Transverse colon (tissue), 4 donors: ENCODE results near the gene MRNIP. TPM values are rescaled to one million over a fixed set of nuclear protein-coding genes. Genes with fewer than 3 reads are reported as not detected.
A peak's percentile ranks its signal among the peaks of the same experiment; 100 is the strongest.

Experiments
- DNase-seq: peaks from one replicate; pipeline ENCODE4 v3.0.0-alpha.2; 2019
- H3K27ac ChIP-seq, 4 donors: fragments of 200-600 bp; sonication (generic); 2 replicates each; pipeline ENCODE4 v1.5.1; 2016 to 2018; ENCODE audit warnings: inconsistent platforms in 4 of 4
- H3K27me3 ChIP-seq: fragments of 200-600 bp; sonication (generic); 2 replicates; pipeline ENCODE4 v1.5.1; 2017; ENCODE audit warnings: inconsistent platforms
- H3K36me3 ChIP-seq, 4 donors: fragments of 200-600 bp; sonication (generic); 2 replicates each; pipeline ENCODE4 v1.5.1; 2017 to 2019; ENCODE audit warnings: inconsistent platforms in 4 of 4
- H3K4me1 ChIP-seq, 4 donors: fragments of 200-600 bp; sonication (generic); 2 replicates each; pipeline ENCODE4 v1.5.1; 2017 to 2020; ENCODE audit warnings: inconsistent platforms in 4 of 4
- H3K4me3 ChIP-seq, 4 donors: fragments of 200-600 bp; sonication (generic); 1 replicate in 1 of 4; 2 replicates in 3 of 4; pipeline versions ENCODE4 v1.5.1 to v1.6.1; 2017 to 2019; ENCODE audit warnings: inconsistent platforms in 4 of 4
- H3K9me3 ChIP-seq, 2 donors: fragments of 200-600 bp; sonication (generic); 2 replicates each; pipeline ENCODE4 v1.5.1; 2017 to 2019; ENCODE audit warnings: inconsistent platforms in 2 of 2
- CTCF ChIP-seq, 5 experiments: fragments of 200-600 bp in 3 of 5; fragments of 450-650 bp in 2 of 5; sonication (generic) in 3 of 5; IDR thresholded peaks; 1 replicate in 2 of 5; 2 replicates in 3 of 5; pipeline ENCODE4 v1.5.1; 2016 to 2017; ENCODE audit warnings: antibody characterized with exemption in 5 of 5, inconsistent platforms in 3 of 5, mild to moderate bottlenecking in 2 of 5, moderate library complexity in 1 of 5
- EP300 ChIP-seq: sonication (generic); formaldehyde crosslinking; IDR thresholded peaks from one replicate; pipeline ENCODE4 v1.6.1; 2017; ENCODE audit warnings: antibody characterized with exemption, low read depth
- POLR2A ChIP-seq: fragments of 450-650 bp; IDR thresholded peaks from one replicate; pipeline ENCODE4 v1.6.1; 2016; ENCODE audit warnings: antibody characterized with exemption, mild to moderate bottlenecking, moderate library complexity
- POLR2AphosphoS5 ChIP-seq, 3 donors: sonication (generic); formaldehyde crosslinking; IDR thresholded peaks; one replicate each; pipeline ENCODE4 v1.6.1; 2016; ENCODE audit warnings: antibody characterized with exemption in 3 of 3
- WGBS, 2 donors: methylation state at CpG; one replicate each; pipeline ENCODE4 v1.1.5; 2018; ENCODE audit warnings: low coverage in 1 of 2; 5-methylcytosine and 5-hydroxymethylcytosine counted together
- in situ Hi-C, 4 donors: fragments of 200-750 bp; cut with MboI; loops; one replicate each; pipeline versions ENCODE4 v1.15.0 to v1.15.1; 2017; ENCODE audit warnings: low sequenced_read_pairs in 3 of 4, low pct_ligation_motif_present in 1 of 4, low pct_unique_long_range_greater_than_20kb in 1 of 4
- intact Hi-C: fragments of 100-400 bp; cut with DNase I; formaldehyde crosslinking; loops from one replicate; pipeline ENCODE4 v1.15.1; 2023; ENCODE audit warnings: low total_unique reads
- total RNA-seq, 4 donors: library from RNA; depleted of rRNA; stranded (reverse); fragments of >200 nt; gene quantifications; one replicate each; pipeline ENCODE4 v1.1.0, GENCODE V29; 2016

MRNIP gene
- total RNA-seq, 4 donors from 2014 or later = 24.7 to 124 (median 42.9) TPM

- Histone ChIP-seq H3K27ac (peak overlapping the region; percentile 96 to 100 (median 99)), H3K27me3 (no peaks in the 10 kb centered on the region), H3K36me3 (peaks cover 0 to 17% (median 12%) of the 10 kb centered on the region in 4 donors), H3K4me1 (peaks cover 40 to 55% (median 47%) of the 10 kb centered on the region in 4 donors), H3K4me3 (peak overlapping the region in 2 of 4 donors; percentile 69 to 93), H3K9me3 (no peaks in the 10 kb centered on the region)
- intact Hi-C loops (loop anchor here (5.0 kb wide), 1 partner anchor 103 kb away; the partner anchor contains the start of gene TBC1D9B), in situ Hi-C loops (no loop called here)
- DNase-seq = no peak
- 81% methylated on average over 8 of the region's 8 CpGs; no CpG with 5 or more reads in 1 of the 2 donors for WGBS, 2 donors
- no peak for TF ChIP-seq EP300
- TF ChIP-seq POLR2A = no peak
- no peak for TF ChIP-seq CTCF (IDR thresholded peaks at IDR 0.05)
- TF ChIP-seq POLR2AphosphoS5 (IDR thresholded peaks at IDR 0.05) = no peak
Measured at GRCh38 chr5:179804555-179804947, 54.1 kb downstream of the MRNIP start.

- Histone ChIP-seq H3K27me3 (no peaks in the 10 kb centered on the region), H3K27ac (peak overlapping the region; percentile 96 to 100 (median 99)), H3K4me3 (peak overlapping the region in 1 of 4 donors; percentile 69), H3K36me3 (peaks cover 0 to 24% (median 16%) of the 10 kb centered on the region in 4 donors), H3K9me3 (no peaks in the 10 kb centered on the region), H3K4me1 (peaks cover 40 to 55% (median 47%) of the 10 kb centered on the region in 4 donors)
- intact Hi-C loops = loop anchor here (5.0 kb wide), 1 partner anchor 103 kb away; the partner anchor contains the start of gene TBC1D9B
- 48% methylated on average over 17 of the region's 18 CpGs; no CpG with 5 or more reads in 1 of the 2 donors for WGBS, 2 donors
- in situ Hi-C loops = no loop called here
- DNase-seq = no peak
- TF ChIP-seq EP300 (no peak), POLR2AphosphoS5 (IDR thresholded peaks at IDR 0.05) (no peak), POLR2A (no peak), CTCF (IDR thresholded peaks at IDR 0.05) (no peak)
Measured at GRCh38 chr5:179803651-179804554, 54.7 kb downstream of the MRNIP start.

- no peak overlapping the region for H3K4me3 ChIP-seq
- no peak for DNase-seq
- intact Hi-C loops (loop anchor here (5.0 kb wide), 1 partner anchor 104 kb away; the partner anchor contains the start of gene TBC1D9B), in situ Hi-C loops (no loop called here)
- no peaks in the 10 kb centered on the region for H3K27me3 ChIP-seq
- peaks cover 0 to 32% (median 20%) of the 10 kb centered on the region in 4 donors for H3K36me3 ChIP-seq
- H3K9me3 ChIP-seq = no peaks in the 10 kb centered on the region
- H3K27ac ChIP-seq = peak overlapping the region; percentile 50 to 100 (median 97)
- TF ChIP-seq POLR2A (no peak), POLR2AphosphoS5 (IDR thresholded peaks at IDR 0.05) (no peak), EP300 (no peak), CTCF (IDR thresholded peaks at IDR 0.05) (no peak)
- WGBS, 2 donors = 48 to 53% methylated on average over 4 to 11 of the region's 11 CpGs
- peaks cover 36 to 49% (median 46%) of the 10 kb centered on the region in 4 donors for H3K4me1 ChIP-seq
Measured at GRCh38 chr5:179802950-179803562, 55.6 kb downstream of the MRNIP start.
